Fibroblast of peridontal ligament (primary cell): ENCODE results near the gene ADAMTSL5.

Experiments used
- DNase-seq: peaks from one replicate; pipeline ENCODE4 v3.0.0-alpha.2; 2010; ENCODE audit errors: extremely low read depth

ADAMTSL5 gene

GRCh38 chr19:1495799-1496713, 16.8 kb downstream of the ADAMTSL5 start:
- no peak for DNase-seq

GRCh38 chr19:1495051-1495798, 17.6 kb downstream of the ADAMTSL5 start:
- no peak for DNase-seq

- no peak for DNase-seq
Observed at GRCh38 chr19:1494115-1494815, 18.6 kb downstream of the ADAMTSL5 start.

- DNase-seq = no peak
Observed at GRCh38 chr19:1492474-1493006, 20.3 kb downstream of the ADAMTSL5 start.

- no peak for DNase-seq
Observed at GRCh38 chr19:1491849-1492170, 21.0 kb downstream of the ADAMTSL5 start.

- DNase-seq = no peak
Observed at GRCh38 chr19:1491114-1491848, 21.5 kb downstream of the ADAMTSL5 start, which contains the start of gene REEP6. REEP6 (plus strand) TSS chr19:1491181; CDS start chr19:1491270, 89 bp downstream.

GRCh38 chr19:1490311-1491113, 22.3 kb downstream of the ADAMTSL5 start, which contains the start of gene PCSK4:
PCSK4 (minus strand) TSS chr19:1490350; CDS start chr19:1490346, 4 bp downstream.
- DNase-seq = peak; percentile 99

- no peak for DNase-seq
Observed at GRCh38 chr19:1489463-1490310, 23.1 kb downstream of the ADAMTSL5 start.

- DNase-seq = no peak
Observed at GRCh38 chr19:1488282-1488601, 24.6 kb downstream of the ADAMTSL5 start.

GRCh38 chr19:1487576-1488281, 25.1 kb downstream of the ADAMTSL5 start:
- no peak for DNase-seq

GRCh38 chr19:1486720-1487575, 25.9 kb downstream of the ADAMTSL5 start:
- no peak for DNase-seq

GRCh38 chr19:1483979-1484428, 28.8 kb downstream of the ADAMTSL5 start:
- no peak for DNase-seq

- no peak for DNase-seq
Observed at GRCh38 chr19:1483131-1483978, 29.5 kb downstream of the ADAMTSL5 start.

- DNase-seq = no peak
Observed at GRCh38 chr19:1482361-1483130, 30.3 kb downstream of the ADAMTSL5 start.

- DNase-seq = no peak
Observed at GRCh38 chr19:1481893-1482360, 30.9 kb downstream of the ADAMTSL5 start.
